Stomach (tissue), 9 donors: ENCODE results near the gene SPATA20. TPM values are rescaled to one million over a fixed set of nuclear protein-coding genes. Genes with fewer than 3 reads are reported as not detected.

Source experiments
- DNase-seq, 2 donors: peaks; one replicate each; pipeline versions ENCODE4 v3.0.0 to v3.0.0-alpha.2; 2013 to 2019
- H3K27ac ChIP-seq, 5 donors: fragments of 200-600 bp in 4 of 5; sonication (generic) in 4 of 5; one replicate each; pipeline ENCODE4 v1.5.1; 2013 to 2019; ENCODE audit warnings: mild to moderate bottlenecking in 1 of 5, moderate library complexity in 1 of 5
- H3K27me3 ChIP-seq, 3 donors: fragments of 200-600 bp; sonication (generic); one replicate each; pipeline ENCODE4 v1.5.1; 2017 to 2019; ENCODE audit warnings: mixed run types in 1 of 3
- H3K36me3 ChIP-seq, 4 donors: fragments of 200-600 bp; sonication (generic); 1 replicate in 3 of 4; 2 replicates in 1 of 4; pipeline ENCODE4 v1.5.1; 2016 to 2019
- H3K4me1 ChIP-seq, 4 donors: fragments of 200-600 bp; sonication (generic); one replicate each; pipeline ENCODE4 v1.5.1; 2016 to 2019
- H3K4me3 ChIP-seq, 4 donors: fragments of 200-600 bp; sonication (generic) in 3 of 4; one replicate each; pipeline ENCODE4 v1.5.1; 2016 to 2019; ENCODE audit warnings: mild to moderate bottlenecking in 1 of 4
- H3K9me3 ChIP-seq, 4 donors: fragments of 200-600 bp; sonication (generic); one replicate each; pipeline ENCODE4 v1.5.1; 2016 to 2019
- CTCF ChIP-seq, 7 experiments: fragments of 450-650 bp in 4 of 7; fragments of 200-600 bp in 3 of 7; sonication (generic) in 3 of 7; IDR thresholded peaks; one replicate each; pipeline ENCODE4 v1.5.1; 2016 to 2019; ENCODE audit warnings: antibody characterized with exemption in 7 of 7, control low read depth in 2 of 7, mild to moderate bottlenecking in 1 of 7
- EP300 ChIP-seq: sonication (generic); formaldehyde crosslinking; IDR thresholded peaks from one replicate; pipeline ENCODE4 v1.6.1; 2017; ENCODE audit warnings: antibody characterized with exemption
- POLR2A ChIP-seq, 4 donors: fragments of 450-650 bp; IDR thresholded peaks; one replicate each; pipeline ENCODE4 v1.6.1; 2016; ENCODE audit warnings: antibody characterized with exemption in 4 of 4, control low read depth in 2 of 4, mild to moderate bottlenecking in 1 of 4, moderate library complexity in 1 of 4
- POLR2AphosphoS5 ChIP-seq, 3 donors: sonication (generic); formaldehyde crosslinking; IDR thresholded peaks; one replicate each; pipeline ENCODE4 v1.6.1; 2016; ENCODE audit warnings: antibody characterized with exemption in 3 of 3
- WGBS, 5 donors: extraction: QIAGEN DNeasy Blood & Tissue Kit in 3 of 5; methylation state at CpG; one replicate each; pipeline versions ENCODE4 v1.1.5 to v1.1.7; 2013 to 2018; 5-methylcytosine and 5-hydroxymethylcytosine counted together
- intact Hi-C: fragments of 100-400 bp; cut with DNase I; formaldehyde crosslinking; loops from one replicate; pipeline ENCODE4 v1.15.1; 2023; ENCODE audit warnings: low total_unique reads
- polyA plus RNA-seq, 3 donors: library from polyadenylated mRNA; stranded (reverse); fragments of 200-250 nt; gene quantifications; one replicate each; pipeline ENCODE4 v1.2.3, GENCODE V29; 2013
- total RNA-seq, 5 donors: library from RNA; depleted of rRNA; stranded (reverse); fragments of >200 nt; gene quantifications; one replicate each; pipeline versions ENCODE4 v1.1.0 to v1.2.3, GENCODE V29; 2014 to 2016
- donor health status: healthy with polysubstance abuse.
- donor health status: Bipolar disorder and iron deficiency.
- donor health status: healthy.

The SPATA20 gene
- total and polyA plus RNA-seq, 8 donors, result 24.8 to 1,214 (median 80.8) TPM

DNA sequence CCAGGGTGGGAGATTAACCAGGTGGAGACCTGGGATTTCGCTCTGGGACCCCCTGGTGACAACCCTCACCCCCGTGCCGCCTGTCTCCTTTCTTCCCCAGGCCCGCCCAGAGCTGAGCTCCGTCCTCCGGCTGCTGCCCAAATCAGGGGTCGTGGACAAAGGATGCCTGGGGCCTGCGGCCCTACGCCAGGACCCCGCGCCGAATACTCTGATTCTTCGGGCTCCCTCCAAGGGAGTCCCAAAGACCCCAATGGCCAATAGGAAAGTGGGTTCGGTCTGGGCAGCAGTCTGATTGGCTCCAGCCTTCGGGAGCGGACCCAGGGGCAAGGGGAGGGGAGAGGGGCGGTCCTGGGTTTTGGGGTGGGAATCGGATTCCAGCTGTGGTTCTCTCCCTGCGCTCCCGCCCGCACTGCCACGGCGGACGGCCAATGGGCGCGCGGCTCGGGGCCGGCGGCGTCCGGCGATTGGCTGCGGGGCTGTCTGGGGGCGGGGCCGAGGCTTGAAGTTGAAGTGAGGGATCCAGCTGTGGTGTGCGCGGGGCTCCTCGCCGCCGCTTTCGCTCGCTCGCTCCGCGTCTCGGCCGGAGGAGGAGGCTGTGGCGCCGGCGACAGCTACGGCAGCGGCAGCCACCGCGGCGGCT is 13.3 kb downstream of the SPATA20 start, which contains the start of gene CACNA1G:
CACNA1G (plus strand) TSS at position 531 of the 640 bp plus-strand sequence. CDS start 745 bp downstream, outside the sequence.
- intact Hi-C loops, result no loop called here
- H3K9me3 ChIP-seq, result no peaks in the 10 kb centered on the region
- peaks cover 3 to 10% (median 10%) of the 10 kb centered on the region in 4 donors for H3K36me3 ChIP-seq
- DNase-seq, result peak; percentile 88 to 97
- peak within 1 kb of the TSS; percentile 55 to 76 (median 58) for H3K4me3 ChIP-seq
- 0 to 3% (median 1%) methylated on average over 24 to 56 of the region's 56 CpGs for WGBS, 5 donors
- peaks cover 46 to 70% (median 53%) of the 10 kb centered on the region in 4 donors for H3K4me1 ChIP-seq
- peaks cover 6 to 82% (median 63%) of the 10 kb centered on the region in 3 donors for H3K27me3 ChIP-seq
- peak within 1 kb of the TSS in 1 of 5 donors; percentile 34 for H3K27ac ChIP-seq
- TF ChIP-seq EP300 (no peak), CTCF (IDR thresholded peaks at IDR 0.05) (no peak), POLR2AphosphoS5 (IDR thresholded peaks at IDR 0.05) (no peak), POLR2A (IDR thresholded peaks at IDR 0.05) (no peak)

GRCh38 chr17:50560931-50561745 is 14.2 kb downstream of the SPATA20 start:
- H3K27me3 ChIP-seq, result peaks cover 6 to 90% (median 63%) of the 10 kb centered on the region in 3 donors
- H3K9me3 ChIP-seq, result no peaks in the 10 kb centered on the region
- H3K4me3 ChIP-seq, result peak overlapping the region; percentile 55 to 76 (median 58)
- peak overlapping the region in 1 of 5 donors; percentile 34 for H3K27ac ChIP-seq
- 0 to 4% (median 1%) methylated on average over 33 to 87 of the region's 88 CpGs for WGBS, 5 donors
- peaks cover 0 to 2% (median 1%) of the 10 kb centered on the region in 4 donors for H3K36me3 ChIP-seq
- TF ChIP-seq POLR2AphosphoS5 (IDR thresholded peaks at IDR 0.05) (no peak), EP300 (no peak), CTCF (IDR thresholded peaks at IDR 0.05) (no peak), POLR2A (IDR thresholded peaks at IDR 0.05) (no peak)
- DNase-seq, result no peak
- peaks cover 49 to 77% (median 60%) of the 10 kb centered on the region in 4 donors for H3K4me1 ChIP-seq
- intact Hi-C loops, result no loop called here

DNA sequence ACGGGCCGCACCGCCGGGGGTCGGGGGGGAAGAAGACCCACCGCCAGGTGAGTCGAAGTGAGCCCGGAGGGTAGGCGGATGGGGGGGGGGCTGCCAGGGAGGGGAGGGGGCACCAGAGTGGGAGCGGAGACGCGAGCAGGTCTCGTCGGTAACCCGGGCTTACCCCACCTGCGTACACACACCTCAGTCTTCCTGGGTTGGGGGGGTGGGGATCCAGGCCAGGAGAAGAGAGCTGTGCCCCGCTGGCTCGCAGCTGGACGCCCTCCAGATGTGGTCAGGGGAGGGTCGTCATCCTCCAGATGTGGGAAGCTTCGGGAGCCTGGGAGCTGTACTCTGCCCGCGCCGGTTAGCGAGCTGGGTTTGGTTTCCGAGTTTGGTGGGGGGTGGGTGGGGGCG is 14.8 kb downstream of the SPATA20 start:
- Histone ChIP-seq H3K27me3 (peaks cover 6 to 97% (median 63%) of the 10 kb centered on the region in 3 donors), H3K9me3 (no peaks in the 10 kb centered on the region), H3K27ac (no peak overlapping the region), H3K4me3 (peak overlapping the region; percentile 55 to 76 (median 58)), H3K36me3 (no peaks in the 10 kb centered on the region), H3K4me1 (peaks cover 49 to 75% (median 58%) of the 10 kb centered on the region in 4 donors)
- TF ChIP-seq POLR2AphosphoS5 (IDR thresholded peaks at IDR 0.05) (no peak), POLR2A (IDR thresholded peaks at IDR 0.05) (no peak), EP300 (no peak), CTCF (IDR thresholded peaks at IDR 0.05) (no peak)
- WGBS, 5 donors, result 1 to 4% (median 2%) methylated on average over 15 to 27 of the region's 27 CpGs
- no peak for DNase-seq
- intact Hi-C loops, result no loop called here
